Loucy (cell line): ENCODE measurements around the gene WDPCP.

Source experiments
- H2AFZ ChIP-seq: fragments of 200-600 bp; sonication (generic); 2 replicates; pipeline ENCODE4 v1.6.0; 2016; ENCODE audit warnings: antibody characterized with exemption, mild to moderate bottlenecking, low read length, moderate library complexity
- H3F3A ChIP-seq: fragments of 200-600 bp; 2 replicates; pipeline ENCODE4 v1.6.0; 2016; ENCODE audit warnings: antibody characterized with exemption, low read depth, mild to moderate bottlenecking
- H3K27me3 ChIP-seq: fragments of 200-600 bp; sonication (generic); 2 replicates; pipeline ENCODE4 v1.6.1; 2014; ENCODE audit warnings: low read length, mild to moderate bottlenecking; ENCODE audit not compliant: insufficient read depth, poor library complexity, severe bottlenecking
- H3K36me3 ChIP-seq: fragments of 200-600 bp; sonication (generic); 2 replicates; pipeline ENCODE4 v1.6.1; 2016; ENCODE audit warnings: low read length; ENCODE audit not compliant: insufficient read depth
- H3K4me1 ChIP-seq: fragments of 200-600 bp; sonication (generic); 2 replicates; pipeline ENCODE4 v1.5.1; 2014; ENCODE audit warnings: low read length, mild to moderate bottlenecking; ENCODE audit not compliant: insufficient read depth, poor library complexity, severe bottlenecking
- H3K4me2 ChIP-seq: fragments of 200-600 bp; sonication (generic); 2 replicates; pipeline ENCODE4 v1.6.0; 2014; ENCODE audit warnings: antibody characterized with exemption, low read length, low read depth, mild to moderate bottlenecking; ENCODE audit not compliant: poor library complexity, severe bottlenecking
- H3K4me3 ChIP-seq: fragments of 200-600 bp; sonication (generic); 2 replicates; pipeline ENCODE4 v1.5.1; 2014; ENCODE audit warnings: low read length, mild to moderate bottlenecking, mixed read lengths; ENCODE audit not compliant: poor library complexity, severe bottlenecking
- H3K79me2 ChIP-seq: fragments of 200-600 bp; sonication (generic); 2 replicates; pipeline ENCODE4 v1.6.1; 2014; ENCODE audit warnings: low read length; ENCODE audit not compliant: insufficient read depth
- H3K9ac ChIP-seq: fragments of 200-600 bp; sonication (generic); 2 replicates; pipeline ENCODE4 v1.6.0; 2014; ENCODE audit warnings: mild to moderate bottlenecking, low read depth, low read length, moderate library complexity; ENCODE audit not compliant: poor library complexity, severe bottlenecking
- H3K9me2 ChIP-seq: fragments of 200-600 bp; sonication (generic); replicated peaks from 2 replicates; pipeline ENCODE4 v1.6.1; 2016; ENCODE audit warnings: low read depth, low read length, mixed read lengths
- H3K9me3 ChIP-seq: fragments of 200-600 bp; sonication (generic); 2 replicates; pipeline ENCODE4 v1.6.1; 2014; ENCODE audit warnings: mild to moderate bottlenecking, antibody characterized with exemption, low read length, low read depth; ENCODE audit not compliant: insufficient read depth
- H4K20me1 ChIP-seq: fragments of 200-600 bp; sonication (generic); 2 replicates; pipeline ENCODE4 v1.6.0; 2014; ENCODE audit warnings: antibody characterized with exemption, low read length, mild to moderate bottlenecking; ENCODE audit not compliant: insufficient read depth, poor library complexity, severe bottlenecking
- EZH2phosphoT487 ChIP-seq: fragments of 200-600 bp; IDR thresholded peaks from 2 replicates; pipeline ENCODE4 v1.6.1; 2018; ENCODE audit warnings: antibody characterized with exemption, mild to moderate bottlenecking, moderate library complexity, borderline replicate concordance
- TF ChIP-seq, protein P1 (sequence below): fragments of 200-600 bp; sonication (generic); conservative IDR thresholded peaks from 2 replicates; pipeline ENCODE4 v1.5.1; 2014; ENCODE audit warnings: mild to moderate bottlenecking, antibody characterized with exemption, low read length

WDPCP gene

DNA sequence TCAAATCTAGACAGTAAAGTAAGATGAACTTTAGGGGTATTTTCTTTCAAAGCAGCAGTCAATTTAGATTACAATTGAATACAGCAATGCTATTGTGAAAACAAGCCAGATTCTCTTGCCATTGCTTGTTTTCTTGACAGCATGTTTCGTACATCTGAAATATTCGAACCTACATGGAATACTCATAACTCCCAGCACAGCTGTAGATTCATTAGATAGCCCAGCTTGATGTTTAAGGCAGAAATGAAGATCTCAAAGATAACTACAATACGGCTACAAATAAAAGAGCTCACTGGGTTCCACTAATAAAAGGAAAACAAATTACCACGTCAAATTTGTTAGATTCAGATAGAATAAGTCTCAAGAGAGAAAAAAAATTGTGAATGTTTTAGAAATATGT lies 208.8 kb downstream of the WDPCP start:
- H3K27me3 ChIP-seq, result no peaks in the 10 kb centered on the region
- H3K9me3 ChIP-seq, result no peaks in the 10 kb centered on the region
- peaks cover 21% of the 10 kb centered on the region for H3K4me1 ChIP-seq
- no peak overlapping the region for H2AFZ ChIP-seq
- H3K79me2 ChIP-seq, result no peaks in the 10 kb centered on the region
- H3K4me2 ChIP-seq, result peak overlapping the region; percentile 41
- no peaks in the 10 kb centered on the region for H3K36me3 ChIP-seq
- H3K9me2 ChIP-seq, result no peaks in the 10 kb centered on the region
- H4K20me1 ChIP-seq, result no peaks in the 10 kb centered on the region
- TF ChIP-seq EZH2phosphoT487, result no peak
- TF ChIP-seq, protein P1, sequence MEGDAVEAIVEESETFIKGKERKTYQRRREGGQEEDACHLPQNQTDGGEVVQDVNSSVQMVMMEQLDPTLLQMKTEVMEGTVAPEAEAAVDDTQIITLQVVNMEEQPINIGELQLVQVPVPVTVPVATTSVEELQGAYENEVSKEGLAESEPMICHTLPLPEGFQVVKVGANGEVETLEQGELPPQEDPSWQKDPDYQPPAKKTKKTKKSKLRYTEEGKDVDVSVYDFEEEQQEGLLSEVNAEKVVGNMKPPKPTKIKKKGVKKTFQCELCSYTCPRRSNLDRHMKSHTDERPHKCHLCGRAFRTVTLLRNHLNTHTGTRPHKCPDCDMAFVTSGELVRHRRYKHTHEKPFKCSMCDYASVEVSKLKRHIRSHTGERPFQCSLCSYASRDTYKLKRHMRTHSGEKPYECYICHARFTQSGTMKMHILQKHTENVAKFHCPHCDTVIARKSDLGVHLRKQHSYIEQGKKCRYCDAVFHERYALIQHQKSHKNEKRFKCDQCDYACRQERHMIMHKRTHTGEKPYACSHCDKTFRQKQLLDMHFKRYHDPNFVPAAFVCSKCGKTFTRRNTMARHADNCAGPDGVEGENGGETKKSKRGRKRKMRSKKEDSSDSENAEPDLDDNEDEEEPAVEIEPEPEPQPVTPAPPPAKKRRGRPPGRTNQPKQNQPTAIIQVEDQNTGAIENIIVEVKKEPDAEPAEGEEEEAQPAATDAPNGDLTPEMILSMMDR, result no peak
- no peak overlapping the region for H3K9ac ChIP-seq
- no peaks in the 10 kb centered on the region; the same call in 1 of the 2 replicates for H3F3A ChIP-seq
- no peak overlapping the region for H3K4me3 ChIP-seq

DNA sequence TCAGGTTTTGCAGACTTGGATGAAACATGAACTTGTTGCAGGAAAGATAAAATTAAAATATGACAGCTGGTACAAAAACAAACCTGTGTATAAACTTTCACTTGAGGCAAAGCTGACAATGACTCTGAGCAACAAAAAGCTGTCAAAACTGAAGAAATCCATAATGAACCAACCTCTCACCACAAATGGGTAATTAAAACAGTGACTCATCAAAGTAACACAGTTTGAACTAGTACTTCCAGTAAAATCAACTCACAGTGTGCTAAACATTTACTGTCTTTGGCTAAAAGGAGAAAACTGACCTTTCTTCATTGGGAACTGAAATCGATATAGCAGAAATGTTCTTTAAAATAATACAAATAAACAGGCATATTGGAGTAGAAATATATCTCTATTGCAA lies 209.7 kb downstream of the WDPCP start:
- H3K4me1 ChIP-seq, result peaks cover 21% of the 10 kb centered on the region
- H4K20me1 ChIP-seq, result no peaks in the 10 kb centered on the region
- H3K9me3 ChIP-seq, result no peaks in the 10 kb centered on the region
- H2AFZ ChIP-seq, result no peak overlapping the region
- H3K9me2 ChIP-seq, result no peaks in the 10 kb centered on the region
- TF ChIP-seq EZH2phosphoT487, result no peak
- TF ChIP-seq, protein P1, result no peak
- H3K36me3 ChIP-seq, result no peaks in the 10 kb centered on the region
- H3K79me2 ChIP-seq, result no peaks in the 10 kb centered on the region
- no peaks in the 10 kb centered on the region; the same call in 1 of the 2 replicates for H3F3A ChIP-seq
- H3K4me2 ChIP-seq, result peak overlapping the region; percentile 41
- H3K27me3 ChIP-seq, result no peaks in the 10 kb centered on the region
- no peak overlapping the region for H3K4me3 ChIP-seq
- peak overlapping the region; percentile 1 for H3K9ac ChIP-seq

DNA sequence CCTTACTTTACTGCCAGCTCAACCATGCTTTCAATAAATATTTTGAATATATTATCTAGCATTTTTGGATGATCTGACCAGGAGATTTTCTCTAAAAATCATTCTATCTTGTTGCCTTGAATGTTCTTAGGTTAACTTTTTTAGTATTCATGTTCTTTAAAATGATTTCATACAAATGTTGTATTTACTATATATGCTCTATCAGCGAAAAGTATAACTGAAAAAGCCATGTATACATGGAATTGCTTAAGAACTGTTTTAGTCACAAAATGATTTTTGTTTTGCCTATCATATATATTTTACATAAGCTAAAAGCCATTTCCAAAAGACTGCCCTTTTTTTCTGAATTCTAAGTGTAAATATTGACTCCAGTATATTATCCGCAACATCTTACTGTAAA lies 213.9 kb downstream of the WDPCP start:
- no peaks in the 10 kb centered on the region; the same call in 1 of the 2 replicates for H3F3A ChIP-seq
- no peak overlapping the region for H3K4me2 ChIP-seq
- TF ChIP-seq EZH2phosphoT487, result no peak
- TF ChIP-seq, protein P1, result no peak
- H3K79me2 ChIP-seq, result no peaks in the 10 kb centered on the region
- peaks cover 9% of the 10 kb centered on the region; the same call in 1 of the 2 replicates for H3K9me3 ChIP-seq
- H3K9ac ChIP-seq, result no peak overlapping the region
- no peaks in the 10 kb centered on the region for H3K27me3 ChIP-seq
- peaks cover 17% of the 10 kb centered on the region for H3K4me1 ChIP-seq
- no peak overlapping the region for H2AFZ ChIP-seq
- no peak overlapping the region for H3K4me3 ChIP-seq
- H4K20me1 ChIP-seq, result no peaks in the 10 kb centered on the region
- H3K36me3 ChIP-seq, result no peaks in the 10 kb centered on the region
- no peaks in the 10 kb centered on the region for H3K9me2 ChIP-seq
